ENCODE measurements around the gene PLCB2.

PLCB2 gene

GRCh38 chr15:40246496-40247280 is 61.0 kb downstream of the PLCB2 start:
- no peak for DNase-seq

- DNase-seq = no peak
Measured at GRCh38 chr15:40245666-40246450, 61.9 kb downstream of the PLCB2 start.

- DNase-seq = no peak
Measured at GRCh38 chr15:40244961-40245523, 62.7 kb downstream of the PLCB2 start.

GRCh38 chr15:40243126-40243810 is 64.5 kb downstream of the PLCB2 start:
- DNase-seq = no peak

GRCh38 chr15:40242601-40243000 is 65.1 kb downstream of the PLCB2 start:
- no peak for DNase-seq

- DNase-seq = no peak
Measured at GRCh38 chr15:40242213-40242599, 65.5 kb downstream of the PLCB2 start.

GRCh38 chr15:40241269-40242212 is 66.2 kb downstream of the PLCB2 start:
- no peak for DNase-seq

- DNase-seq = no peak
Measured at GRCh38 chr15:40240619-40241221, 67.0 kb downstream of the PLCB2 start.

- DNase-seq = no peak
Measured at GRCh38 chr15:40239693-40240618, 67.8 kb downstream of the PLCB2 start.

- no peak for DNase-seq
Measured at GRCh38 chr15:40239404-40239692, 68.4 kb downstream of the PLCB2 start.

GRCh38 chr15:40238532-40239403 is 69.0 kb downstream of the PLCB2 start, which contains the start of gene PAK6:
Gene PAK6 (plus strand): TSS chr15:40239063. CDS start chr15:40264786, 25,723 bp downstream.
- DNase-seq = no peak
